PC-9 (cell line): ENCODE measurements around the gene NACA. TPM values are rescaled to one million over a fixed set of nuclear protein-coding genes. Genes with fewer than 3 reads are reported as not detected.
"Not testable (repeated sequence)": the region's sequence is repeated elsewhere in the genome, so short reads cannot be mapped to it uniquely, and the experiment has no call there.

Experiments used
- BruUV-seq: library from RNA; stranded (reverse); fragments of 400-500 nt; replicated peaks from 2 replicates; lab custom pipeline; 2021; lab: Mats Ljungman, UMichigan
- CTCF ChIA-PET: fragments of 300-600 bp; sonication (Branson Sonifier 250); formaldehyde crosslinking; loops from one replicate; lab custom pipeline; 2022; ENCODE audit warnings: antibody characterized with exemption; lab: Charles Lee
- POLR2A ChIA-PET: fragments of 300-600 bp; sonication (Branson Sonifier 250); formaldehyde crosslinking; loops from one replicate; lab custom pipeline; 2022; ENCODE audit warnings: antibody characterized with exemption; ENCODE audit not compliant: unreplicated experiment; lab: Charles Lee
- DNase-seq, 2 experiments: peaks; one replicate each; pipeline versions ENCODE4 v3.0.0 to v3.0.0-alpha.2; 2015 to 2022; ENCODE audit warnings: mixed read lengths in 1 of 2
- H2AFZ ChIP-seq: fragments of 200-600 bp; sonication (generic); 2 replicates; pipeline ENCODE4 v1.8.1; 2017; ENCODE audit warnings: antibody characterized with exemption
- H3F3A ChIP-seq: fragments of 200-600 bp; sonication (generic); 2 replicates; pipeline ENCODE4 v1.8.1; 2017; ENCODE audit warnings: antibody characterized with exemption, mild to moderate bottlenecking, low read depth; ENCODE audit not compliant: insufficient read depth
- H3K27ac ChIP-seq: fragments of 200-600 bp; sonication (generic); 2 replicates; pipeline ENCODE4 v1.6.1; 2016; ENCODE audit warnings: mixed run types
- H3K27me3 ChIP-seq: fragments of 200-600 bp; sonication (generic); 2 replicates; pipeline ENCODE4 v1.6.1; 2016; ENCODE audit warnings: low read depth, mixed run types; ENCODE audit not compliant: insufficient read depth
- H3K36me3 ChIP-seq: fragments of 200-600 bp; sonication (generic); 2 replicates; pipeline ENCODE4 v1.6.1; 2016; ENCODE audit warnings: low read depth, mixed run types
- H3K4me1 ChIP-seq: fragments of 200-600 bp; sonication (generic); replicated peaks from 2 replicates; pipeline ENCODE4 v1.6.1; 2016; ENCODE audit warnings: mixed run types; ENCODE audit not compliant: insufficient read depth
- H3K4me2 ChIP-seq: fragments of 200-600 bp; sonication (generic); 2 replicates; pipeline ENCODE4 v1.6.1; 2017; ENCODE audit warnings: mixed run types
- H3K4me3 ChIP-seq: fragments of 200-600 bp; sonication (generic); 2 replicates; pipeline ENCODE4 v1.6.1; 2016; ENCODE audit warnings: mixed run types
- H3K79me2 ChIP-seq: fragments of 200-600 bp; sonication (generic); 2 replicates; pipeline ENCODE4 v1.6.1; 2017; ENCODE audit warnings: low read depth, mixed run types
- H3K9me2 ChIP-seq: fragments of 200-600 bp; sonication (generic); 2 replicates; pipeline ENCODE4 v1.8.1; 2017; ENCODE audit warnings: mild to moderate bottlenecking; ENCODE audit not compliant: insufficient read depth
- H3K9me3 ChIP-seq: fragments of 200-600 bp; sonication (generic); 2 replicates; pipeline ENCODE4 v1.8.1; 2016; ENCODE audit warnings: low read depth; ENCODE audit not compliant: insufficient read depth
- H4K20me1 ChIP-seq: fragments of 200-600 bp; sonication (generic); 2 replicates; pipeline ENCODE4 v1.8.1; 2017; ENCODE audit not compliant: insufficient read depth
- CTCF ChIP-seq: fragments of 200-600 bp; sonication (generic); conservative IDR thresholded peaks from 2 replicates; pipeline ENCODE4 v1.6.1; 2017; ENCODE audit warnings: mixed run types, antibody characterized with exemption, mild to moderate bottlenecking, moderate library complexity
- EZH2 ChIP-seq: fragments of 200-600 bp; sonication (generic); IDR thresholded peaks from 2 replicates; pipeline ENCODE4 v1.8.0; 2017; ENCODE audit warnings: antibody characterized with exemption, low read depth
- intact Hi-C: fragments of 100-400 bp; cut with micrococcal nuclease; formaldehyde crosslinking; loops from one replicate; pipeline ENCODE4 v1.10.0; 2022; ENCODE audit not compliant: unreplicated experiment
- total RNA-seq: library from RNA; stranded (reverse); gene quantifications from 2 replicates; pipeline ENCODE4 v1.2.3, GENCODE V29; 2021

NACA gene
- total RNA-seq, 1 experiment from 2014 or later: 1,035 TPM

GRCh38 chr12:56713345-56713744, 11.8 kb downstream of the NACA start:
- Histone ChIP-seq H3K79me2 (peaks cover 31% of the 10 kb centered on the region), H3K4me3 (no peak overlapping the region), H3K27ac (no peak overlapping the region), H3K4me1 (0 out of 2 replicates have a peak, but pooled peaks cover 8% of the 10 kb centered on the region), H3K4me2 (no peak overlapping the region), H3K9me3 (no peaks in the 10 kb centered on the region), H3K27me3 (no peaks in the 10 kb centered on the region), H3K9me2 (no peaks in the 10 kb centered on the region), H3K36me3 (peaks cover 56% of the 10 kb centered on the region), H2AFZ (no peak overlapping the region), H3F3A (peaks cover 89% of the 10 kb centered on the region), H4K20me1 (peaks cover 64% of the 10 kb centered on the region)
- TF ChIP-seq EZH2 (no peak), CTCF (no peak)
- BruUV-seq: no TSS peak
- intact Hi-C loops: no loop called here
- DNase-seq: no peak
- ChIA-PET POLR2A (interaction anchor here (0.7 kb wide), 1 partner anchor 92 kb away, joined by 3 read pairs; no protein-coding TSS in a partner anchor), CTCF (no interaction called here)

- no peaks in the 10 kb centered on the region for H3K9me2 ChIP-seq
- H3K4me2 ChIP-seq: no peak overlapping the region
- H3F3A ChIP-seq: peaks cover 65% of the 10 kb centered on the region
- POLR2A ChIA-PET: interaction anchor here (0.6 to 0.7 kb wide), 2 partner anchors 14 to 16 kb away, joined by 5 to 6 read pairs; no protein-coding TSS in a partner anchor
- H2AFZ ChIP-seq: no peak overlapping the region
- DNase-seq: no peak
- H3K27me3 ChIP-seq: no peaks in the 10 kb centered on the region
- H3K79me2 ChIP-seq: peaks cover 2% of the 10 kb centered on the region
- no peaks in the 10 kb centered on the region for H3K4me1 ChIP-seq
- intact Hi-C loops: no loop called here
- no peak overlapping the region for H3K27ac ChIP-seq
- no peak overlapping the region for H3K4me3 ChIP-seq
- no peak for TF ChIP-seq CTCF
- no peak for TF ChIP-seq EZH2
- BruUV-seq: no TSS peak
- H3K9me3 ChIP-seq: no peaks in the 10 kb centered on the region
- peaks cover 38% of the 10 kb centered on the region for H3K36me3 ChIP-seq
- H4K20me1 ChIP-seq: peaks cover 39% of the 10 kb centered on the region
- CTCF ChIA-PET: interaction anchor here (0.7 kb wide), 3 partner anchors 12 to 49 kb away, joined by 4 to 9 read pairs (median 5); no protein-coding TSS in a partner anchor
Measured at GRCh38 chr12:56709759-56710376, 15.2 kb downstream of the NACA start.

- intact Hi-C loops, POLR2A ChIA-PET, H4K20me1 ChIP-seq, H3K4me2 ChIP-seq, H3K27ac ChIP-seq, H2AFZ ChIP-seq, H3K9me3 ChIP-seq, H3K4me1 ChIP-seq, H3K9me2 ChIP-seq, BruUV-seq, CTCF ChIA-PET, DNase-seq, H3K27me3 ChIP-seq, H3K4me3 ChIP-seq, H3K79me2 ChIP-seq, H3K36me3 ChIP-seq: not testable (repeated sequence)
- peaks cover 11% of the 10 kb centered on the region; the same call in 1 of the 2 replicates for H3F3A ChIP-seq
Measured at GRCh38 chr12:56704522-56704921, 20.6 kb downstream of the NACA start.
